Measurements from ENCODE around the gene CER1.
A peak's percentile ranks its signal among the peaks of the same experiment; 100 is the strongest.
"Not testable (repeated sequence)": the region's sequence is repeated elsewhere in the genome, so short reads cannot be mapped to it uniquely, and the experiment has no call there.

CER1 gene

GRCh38 chr9:14704281-14704680, 18.3 kb downstream of the CER1 start:
- Mint-ChIP-seq H3K27me3 (peaks cover 28 to 31% of the 10 kb centered on the region in 2 donors), H3K4me3 (no peak overlapping the region), H3K27ac (no peak overlapping the region), H3K4me1 (ENCODE audit: low read depth in 2 of 2) (no peaks in the 10 kb centered on the region), H3K36me3 (ENCODE audit: insufficient read depth) (no peaks in the 10 kb centered on the region), H3K9me3 (peaks cover 6 to 24% of the 10 kb centered on the region in 2 donors)
- DNase-seq: no peak
- ATAC-seq (replicated peaks): no peak

GRCh38 chr9:14702200-14702720, 20.3 kb downstream of the CER1 start:
- no peaks in the 10 kb centered on the region for H3K4me1 Mint-ChIP-seq (ENCODE audit: low read depth in 2 of 2)
- H3K4me3 Mint-ChIP-seq: no peak overlapping the region
- DNase-seq: no peak
- no peak for ATAC-seq (replicated peaks)
- H3K36me3 Mint-ChIP-seq (ENCODE audit: insufficient read depth): no peaks in the 10 kb centered on the region
- H3K9me3 Mint-ChIP-seq: peaks cover 6 to 14% of the 10 kb centered on the region in 2 donors
- peaks cover 8 to 17% of the 10 kb centered on the region in 2 donors for H3K27me3 Mint-ChIP-seq
- H3K27ac Mint-ChIP-seq: no peak overlapping the region

- no peaks in the 10 kb centered on the region for H3K9me3 Mint-ChIP-seq
- H3K36me3 Mint-ChIP-seq (ENCODE audit: insufficient read depth): peaks cover 11% of the 10 kb centered on the region
- peak within 1 kb of the TSS; percentile 92 to 94 for H3K27ac Mint-ChIP-seq
- DNase-seq (peak; percentile 28 to 33 (median 33)), ATAC-seq (replicated peaks) (peak; percentile 83)
- H3K4me3 Mint-ChIP-seq: peak within 1 kb of the TSS; percentile 90 to 95
- peaks cover 21 to 36% of the 10 kb centered on the region in 2 donors for H3K4me1 Mint-ChIP-seq (ENCODE audit: low read depth in 2 of 2)
- no peaks in the 10 kb centered on the region for H3K27me3 Mint-ChIP-seq
These were observed 29.2 kb downstream of the CER1 start, which contains the start of gene ZDHHC21 for GRCh38 chr9:14693251-14693861. Gene ZDHHC21 (minus strand): TSS chr9:14693432. CDS start chr9:14674340, 19,092 bp downstream.

DNA sequence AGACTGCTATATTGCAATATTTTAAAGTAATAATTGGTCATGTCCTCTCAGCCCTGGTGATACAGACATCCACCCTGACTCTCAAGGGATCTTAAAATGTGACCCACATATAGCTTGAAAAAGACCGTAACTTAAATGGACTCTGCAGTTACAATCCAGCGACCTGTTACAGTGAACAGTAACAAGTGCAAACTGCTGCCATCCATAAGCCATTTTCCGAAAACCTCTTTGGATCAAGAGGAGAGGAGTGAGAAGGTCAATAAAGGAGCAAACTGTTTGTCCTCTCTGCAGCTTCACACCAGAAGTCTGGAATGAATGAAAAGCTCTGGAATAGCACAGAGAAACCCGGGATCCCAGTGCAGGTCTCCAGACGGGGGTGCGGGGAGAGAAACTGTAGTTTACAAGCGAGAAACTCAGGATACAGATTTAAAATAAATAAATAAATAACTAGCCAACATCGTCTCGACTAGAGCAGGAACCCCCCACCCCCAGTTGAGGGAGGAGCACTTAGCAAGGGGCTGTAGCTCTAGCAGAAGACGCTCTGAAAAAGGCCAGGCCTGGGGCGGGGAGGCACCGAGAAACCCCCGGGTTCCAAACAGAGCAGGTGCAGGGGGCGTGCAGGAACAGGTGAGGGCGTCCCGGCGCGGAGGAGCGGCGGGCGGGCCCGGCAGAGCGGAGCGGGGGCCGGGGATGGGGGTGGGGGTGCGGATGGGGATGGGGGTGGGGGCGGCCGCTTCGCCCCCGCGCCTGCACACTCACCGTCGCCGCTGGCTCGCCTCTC, 29.9 kb downstream of the CER1 start:
- Mint-ChIP-seq H3K27ac (peak overlapping the region; percentile 92 to 94), H3K4me1 (ENCODE audit: low read depth in 2 of 2) (peaks cover 21 to 40% of the 10 kb centered on the region in 2 donors), H3K36me3 (ENCODE audit: insufficient read depth) (peaks cover 13% of the 10 kb centered on the region), H3K9me3 (no peaks in the 10 kb centered on the region), H3K27me3 (no peaks in the 10 kb centered on the region), H3K4me3 (peak overlapping the region; percentile 90 to 95)
- ATAC-seq (replicated peaks) (peak; percentile 64), DNase-seq (peak in 2 of 3 experiments; percentile 4 to 15)

GRCh38 chr9:14690948-14691730, 31.4 kb downstream of the CER1 start:
- Mint-ChIP-seq H3K9me3 (no peaks in the 10 kb centered on the region), H3K36me3 (ENCODE audit: insufficient read depth) (peaks cover 26% of the 10 kb centered on the region), H3K4me3 (no peak overlapping the region), H3K27ac (no peak overlapping the region), H3K27me3 (no peaks in the 10 kb centered on the region), H3K4me1 (ENCODE audit: low read depth in 2 of 2) (peaks cover 21 to 40% of the 10 kb centered on the region in 2 donors)
- no peak for ATAC-seq (replicated peaks)
- DNase-seq: no peak

DNA sequence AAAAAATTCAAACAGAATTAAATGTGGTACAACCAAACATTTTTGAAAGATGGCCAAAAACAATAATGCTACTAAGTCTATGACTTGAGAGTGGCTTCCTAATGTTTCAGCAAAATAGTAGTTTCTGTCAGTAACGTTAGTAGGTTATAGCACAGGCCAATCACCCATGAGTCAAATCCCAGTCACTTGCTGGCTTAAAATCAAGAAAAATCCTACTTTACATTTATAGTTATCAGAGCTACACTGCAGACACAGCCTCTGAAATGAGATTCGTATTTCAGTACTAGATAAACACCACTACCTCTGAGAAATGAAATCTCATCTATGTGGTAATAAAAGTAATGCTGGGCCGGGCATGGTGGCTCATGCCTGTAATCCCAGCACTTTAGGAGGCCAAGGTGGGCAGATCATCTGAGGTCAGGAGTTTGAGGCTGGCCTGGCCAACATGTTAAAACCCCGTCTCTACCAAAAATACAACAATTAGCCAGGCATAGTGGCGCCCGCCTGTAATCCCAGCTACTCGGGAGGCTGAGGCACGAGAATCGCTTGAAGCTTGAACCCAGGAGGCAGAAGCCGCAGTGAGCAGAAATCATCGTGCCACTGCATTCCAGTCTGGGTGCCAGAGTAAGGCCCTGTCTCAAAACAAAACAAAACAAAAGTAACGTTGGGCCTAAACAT, 35.4 kb downstream of the CER1 start:
- DNase-seq (no peak), ATAC-seq (replicated peaks) (no peak)
- H3K27ac Mint-ChIP-seq: no peak overlapping the region
- H3K27me3 Mint-ChIP-seq: no peaks in the 10 kb centered on the region
- H3K4me1 Mint-ChIP-seq (ENCODE audit: low read depth in 2 of 2): peaks cover 15 to 34% of the 10 kb centered on the region in 2 donors
- H3K4me3 Mint-ChIP-seq: no peak overlapping the region
- H3K9me3 Mint-ChIP-seq: no peaks in the 10 kb centered on the region
- H3K36me3 Mint-ChIP-seq (ENCODE audit: insufficient read depth): peaks cover 26% of the 10 kb centered on the region

- Mint-ChIP-seq H3K27me3 (no peaks in the 10 kb centered on the region), H3K4me3 (no peak overlapping the region), H3K36me3 (ENCODE audit: insufficient read depth) (peaks cover 26% of the 10 kb centered on the region), H3K27ac (no peak overlapping the region), H3K9me3 (no peaks in the 10 kb centered on the region), H3K4me1 (ENCODE audit: low read depth in 2 of 2) (peaks cover 17 to 36% of the 10 kb centered on the region in 2 donors)
- no peak for DNase-seq
- no peak for ATAC-seq (replicated peaks)
These were observed 36.4 kb downstream of the CER1 start for GRCh38 chr9:14686168-14686567.

DNA sequence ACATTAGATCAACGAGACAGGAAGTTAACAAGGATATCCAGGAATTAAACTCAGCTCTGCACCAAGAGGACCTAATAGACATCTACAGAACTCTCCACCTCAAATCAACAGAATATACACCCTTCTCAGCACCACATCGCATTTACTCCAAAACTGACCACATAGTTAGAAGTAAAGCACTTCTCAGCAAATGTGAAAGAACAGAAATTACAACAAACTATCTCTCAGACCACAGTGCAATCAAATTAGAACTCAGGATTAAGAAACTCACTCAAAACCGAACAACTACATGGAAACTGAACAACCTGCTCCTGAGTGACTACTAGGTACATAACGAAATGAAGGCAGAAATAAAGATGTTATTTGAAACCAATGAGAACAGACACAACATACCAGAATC, 39.9 kb downstream of the CER1 start:
- Mint-ChIP-seq H3K36me3 (ENCODE audit: insufficient read depth) (peaks cover 12% of the 10 kb centered on the region), H3K4me1 (ENCODE audit: low read depth in 2 of 2) (peaks cover 15 to 26% of the 10 kb centered on the region in 2 donors)
- H3K27ac Mint-ChIP-seq; H3K4me3 Mint-ChIP-seq; ATAC-seq (replicated peaks); DNase-seq; H3K27me3 Mint-ChIP-seq; H3K9me3 Mint-ChIP-seq: not testable (repeated sequence)

- H3K4me3 Mint-ChIP-seq: no peak overlapping the region
- H3K4me1 Mint-ChIP-seq (ENCODE audit: low read depth in 2 of 2): peaks cover 21 to 38% of the 10 kb centered on the region in 2 donors
- H3K9me3 Mint-ChIP-seq: no peaks in the 10 kb centered on the region
- no peak for DNase-seq
- ATAC-seq (replicated peaks): no peak
- H3K27ac Mint-ChIP-seq: peak overlapping the region in 1 of 2 donors; percentile 16
- no peaks in the 10 kb centered on the region for H3K27me3 Mint-ChIP-seq
- no peaks in the 10 kb centered on the region for H3K36me3 Mint-ChIP-seq (ENCODE audit: insufficient read depth)
These were observed 43.8 kb downstream of the CER1 start for GRCh38 chr9:14678776-14679175.

GRCh38 chr9:14677872-14678271, 44.7 kb downstream of the CER1 start:
- H3K36me3 Mint-ChIP-seq (ENCODE audit: insufficient read depth): no peaks in the 10 kb centered on the region
- H3K27me3 Mint-ChIP-seq: no peaks in the 10 kb centered on the region
- no peak overlapping the region for H3K27ac Mint-ChIP-seq
- DNase-seq (no peak), ATAC-seq (replicated peaks) (no peak)
- H3K4me3 Mint-ChIP-seq: no peak overlapping the region
- no peaks in the 10 kb centered on the region for H3K9me3 Mint-ChIP-seq
- peaks cover 21 to 35% of the 10 kb centered on the region in 2 donors for H3K4me1 Mint-ChIP-seq (ENCODE audit: low read depth in 2 of 2)

GRCh38 chr9:14677396-14677795, 45.1 kb downstream of the CER1 start:
- Mint-ChIP-seq H3K36me3 (ENCODE audit: insufficient read depth) (peaks cover 2% of the 10 kb centered on the region), H3K4me3 (no peak overlapping the region), H3K4me1 (ENCODE audit: low read depth in 2 of 2) (peaks cover 17 to 30% of the 10 kb centered on the region in 2 donors), H3K27ac (no peak overlapping the region), H3K9me3 (no peaks in the 10 kb centered on the region), H3K27me3 (no peaks in the 10 kb centered on the region)
- DNase-seq (no peak), ATAC-seq (replicated peaks) (no peak)

GRCh38 chr9:14674630-14675029, 47.9 kb downstream of the CER1 start:
- H3K36me3 Mint-ChIP-seq (ENCODE audit: insufficient read depth): peaks cover 6% of the 10 kb centered on the region
- H3K27ac Mint-ChIP-seq: peak overlapping the region in 1 of 2 donors; percentile 4
- DNase-seq (no peak), ATAC-seq (replicated peaks) (peak; percentile 24)
- no peak overlapping the region for H3K4me3 Mint-ChIP-seq
- H3K27me3 Mint-ChIP-seq: no peaks in the 10 kb centered on the region
- H3K4me1 Mint-ChIP-seq (ENCODE audit: low read depth in 2 of 2): peaks cover 13 to 18% of the 10 kb centered on the region in 2 donors
- no peaks in the 10 kb centered on the region for H3K9me3 Mint-ChIP-seq

- DNase-seq: no peak
- no peak for ATAC-seq (replicated peaks)
- Mint-ChIP-seq H3K9me3 (no peaks in the 10 kb centered on the region), H3K4me3 (no peak overlapping the region), H3K36me3 (ENCODE audit: insufficient read depth) (peaks cover 6% of the 10 kb centered on the region), H3K27ac (no peak overlapping the region), H3K27me3 (no peaks in the 10 kb centered on the region), H3K4me1 (ENCODE audit: low read depth in 2 of 2) (peaks cover 5 to 7% of the 10 kb centered on the region in 2 donors)
These were observed 51.2 kb downstream of the CER1 start for GRCh38 chr9:14671377-14671776.
